ENCODE measurements around the gene TM9SF3.

Gene TM9SF3

GRCh38 chr10:96600337-96600736 is 13.5 kb upstream of the TM9SF3 start:
- DNase-seq, result no peak
- H2BK120ac ChIP-seq (ENCODE audit: insufficient read depth, low read length, poor library complexity), result no peak overlapping the region
- no peak overlapping the region for H2AK5ac ChIP-seq (ENCODE audit: low read length)
- no peak overlapping the region for H3K4me3 ChIP-seq (ENCODE audit: low read depth, low read length)
- H2BK12ac ChIP-seq (ENCODE audit: low read length), result no peak overlapping the region
- no peaks in the 10 kb centered on the region for H3K4me1 ChIP-seq (ENCODE audit: control insufficient read depth in 1 of 2, insufficient read depth in 2 of 2, low read length in 2 of 2)
- no peak overlapping the region for H4K12ac ChIP-seq (ENCODE audit: low read depth, low read length)
- peak overlapping the region; percentile 25 for H3K9ac ChIP-seq (ENCODE audit: low read length)
- H4K91ac ChIP-seq (ENCODE audit: low read depth, low read length), result no peak overlapping the region
- no peak overlapping the region for H3K18ac ChIP-seq (ENCODE audit: low read length)
- no peak overlapping the region for H4K8ac ChIP-seq (ENCODE audit: low read depth, low read length)
- no peak overlapping the region for H2BK5ac ChIP-seq (ENCODE audit: low read depth, low read length, poor library complexity)
- no peaks in the 10 kb centered on the region for H3K9me3 ChIP-seq (ENCODE audit: insufficient read depth, low read depth, low read length)
- no peaks in the 10 kb centered on the region for H3K79me2 ChIP-seq (ENCODE audit: control insufficient read depth, insufficient read depth, low read length, poor library complexity)
- H3K27ac ChIP-seq (ENCODE audit: low read depth, low read length), result no peak overlapping the region
- no peak overlapping the region for H3K4me2 ChIP-seq (ENCODE audit: low read length)
- H3K36me3 ChIP-seq (ENCODE audit: control insufficient read depth in 1 of 2, insufficient read depth in 2 of 2, low read length in 2 of 2), result no peaks in the 10 kb centered on the region
- no peaks in the 10 kb centered on the region for H3K27me3 ChIP-seq (ENCODE audit: insufficient read depth, low read length)
- peaks cover 2% of the 10 kb centered on the region for H3K79me1 ChIP-seq (ENCODE audit: low read length)
- H3K23ac ChIP-seq (ENCODE audit: low read length), result no peak overlapping the region
- no peak overlapping the region for H3K4ac ChIP-seq (ENCODE audit: low read depth, low read length)
- H2AFZ ChIP-seq (ENCODE audit: insufficient read depth, low read length, poor library complexity), result no peak overlapping the region
- no CpG with 5 or more reads among the region's 4 CpGs for WGBS (ENCODE audit: extremely low coverage, insufficient coverage, insufficient read length)
- no peak overlapping the region for H3K14ac ChIP-seq (ENCODE audit: low read length)

- no peak overlapping the region for H2BK5ac ChIP-seq (ENCODE audit: low read depth, low read length, poor library complexity)
- H3K27ac ChIP-seq (ENCODE audit: low read depth, low read length), result no peak overlapping the region
- DNase-seq, result no peak
- no peak overlapping the region for H2BK12ac ChIP-seq (ENCODE audit: low read length)
- no peak overlapping the region for H3K9ac ChIP-seq (ENCODE audit: low read length)
- no peak overlapping the region for H2BK120ac ChIP-seq (ENCODE audit: insufficient read depth, low read length, poor library complexity)
- H3K14ac ChIP-seq (ENCODE audit: low read length), result no peak overlapping the region
- H2AK5ac ChIP-seq (ENCODE audit: low read length), result no peak overlapping the region
- H3K18ac ChIP-seq (ENCODE audit: low read length), result no peak overlapping the region
- H3K23ac ChIP-seq (ENCODE audit: low read length), result no peak overlapping the region
- H2AFZ ChIP-seq (ENCODE audit: insufficient read depth, low read length, poor library complexity), result no peak overlapping the region
- no peak overlapping the region for H3K4ac ChIP-seq (ENCODE audit: low read depth, low read length)
- no peak overlapping the region for H4K91ac ChIP-seq (ENCODE audit: low read depth, low read length)
- H3K4me3 ChIP-seq (ENCODE audit: low read depth, low read length), result no peak overlapping the region
- H3K79me2 ChIP-seq (ENCODE audit: control insufficient read depth, insufficient read depth, low read length, poor library complexity), result no peaks in the 10 kb centered on the region
- no peak overlapping the region for H4K12ac ChIP-seq (ENCODE audit: low read depth, low read length)
- no peak overlapping the region for H3K4me2 ChIP-seq (ENCODE audit: low read length)
- WGBS (ENCODE audit: extremely low coverage, insufficient coverage, insufficient read length), result no CpG with 5 or more reads among the region's 4 CpGs
- no peaks in the 10 kb centered on the region for H3K27me3 ChIP-seq (ENCODE audit: insufficient read depth, low read length)
- H3K9me3 ChIP-seq (ENCODE audit: insufficient read depth, low read depth, low read length), result no peaks in the 10 kb centered on the region
- no peak overlapping the region for H4K8ac ChIP-seq (ENCODE audit: low read depth, low read length)
- no peaks in the 10 kb centered on the region for H3K4me1 ChIP-seq (ENCODE audit: control insufficient read depth in 1 of 2, insufficient read depth in 2 of 2, low read length in 2 of 2)
- no peaks in the 10 kb centered on the region for H3K36me3 ChIP-seq (ENCODE audit: control insufficient read depth in 1 of 2, insufficient read depth in 2 of 2, low read length in 2 of 2)
- H3K79me1 ChIP-seq (ENCODE audit: low read length), result peaks cover 2% of the 10 kb centered on the region
Observed at GRCh38 chr10:96598846-96599245, 12.0 kb upstream of the TM9SF3 start.

- Histone ChIP-seq H3K36me3 (ENCODE audit: control insufficient read depth in 1 of 2, insufficient read depth in 2 of 2, low read length in 2 of 2) (no peaks in the 10 kb centered on the region), H3K4me3 (ENCODE audit: low read depth, low read length) (no peak overlapping the region), H3K79me1 (ENCODE audit: low read length) (peaks cover 2% of the 10 kb centered on the region), H2BK120ac (ENCODE audit: insufficient read depth, low read length, poor library complexity) (no peak overlapping the region), H2AFZ (ENCODE audit: insufficient read depth, low read length, poor library complexity) (no peak overlapping the region), H3K27me3 (ENCODE audit: insufficient read depth, low read length) (no peaks in the 10 kb centered on the region), H3K23ac (ENCODE audit: low read length) (no peak overlapping the region), H4K91ac (ENCODE audit: low read depth, low read length) (no peak overlapping the region), H2BK12ac (ENCODE audit: low read length) (no peak overlapping the region), H2AK5ac (ENCODE audit: low read length) (no peak overlapping the region), H2BK5ac (ENCODE audit: low read depth, low read length, poor library complexity) (no peak overlapping the region), H3K9ac (ENCODE audit: low read length) (no peak overlapping the region), H3K4me1 (ENCODE audit: control insufficient read depth in 1 of 2, insufficient read depth in 2 of 2, low read length in 2 of 2) (no peaks in the 10 kb centered on the region), H3K27ac (ENCODE audit: low read depth, low read length) (no peak overlapping the region), H3K4ac (ENCODE audit: low read depth, low read length) (no peak overlapping the region), H3K18ac (ENCODE audit: low read length) (no peak overlapping the region), H3K9me3 (ENCODE audit: insufficient read depth, low read depth, low read length) (no peaks in the 10 kb centered on the region), H3K79me2 (ENCODE audit: control insufficient read depth, insufficient read depth, low read length, poor library complexity) (no peaks in the 10 kb centered on the region), H3K14ac (ENCODE audit: low read length) (no peak overlapping the region), H4K8ac (ENCODE audit: low read depth, low read length) (no peak overlapping the region), H4K12ac (ENCODE audit: low read depth, low read length) (no peak overlapping the region), H3K4me2 (ENCODE audit: low read length) (no peak overlapping the region)
- WGBS (ENCODE audit: extremely low coverage, insufficient coverage, insufficient read length), result no CpG with 5 or more reads among the region's 1 CpG
- peak in 1 of 2 donors; percentile 20 for DNase-seq
Observed at GRCh38 chr10:96596422-96597407, 9.9 kb upstream of the TM9SF3 start.

DNA sequence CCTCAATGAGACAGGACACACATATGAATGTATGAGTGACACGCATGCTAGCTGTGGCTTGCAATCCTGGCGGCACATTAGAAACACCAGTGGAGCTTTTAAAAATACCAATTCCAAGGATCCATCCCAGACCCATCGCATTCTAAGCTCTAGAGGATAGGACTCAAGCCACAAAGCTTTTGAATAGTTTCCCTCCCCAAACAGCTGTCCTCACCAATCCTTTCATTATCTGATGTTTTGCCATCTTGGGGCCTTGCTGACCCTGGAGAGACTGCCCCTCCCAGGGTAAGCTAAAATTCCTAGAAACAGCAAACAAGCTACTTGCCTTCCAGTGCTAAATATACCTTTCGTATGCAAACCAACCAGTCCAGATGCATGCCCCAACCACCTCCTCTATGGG is 8.9 kb upstream of the TM9SF3 start:
- H2AFZ ChIP-seq (ENCODE audit: insufficient read depth, low read length, poor library complexity), result no peak overlapping the region
- H2BK12ac ChIP-seq (ENCODE audit: low read length), result no peak overlapping the region
- H3K14ac ChIP-seq (ENCODE audit: low read length), result no peak overlapping the region
- H3K4me1 ChIP-seq (ENCODE audit: control insufficient read depth in 1 of 2, insufficient read depth in 2 of 2, low read length in 2 of 2), result no peaks in the 10 kb centered on the region
- H3K18ac ChIP-seq (ENCODE audit: low read length), result no peak overlapping the region
- H2BK120ac ChIP-seq (ENCODE audit: insufficient read depth, low read length, poor library complexity), result no peak overlapping the region
- no peak overlapping the region for H3K23ac ChIP-seq (ENCODE audit: low read length)
- no peaks in the 10 kb centered on the region for H3K79me2 ChIP-seq (ENCODE audit: control insufficient read depth, insufficient read depth, low read length, poor library complexity)
- H3K4me2 ChIP-seq (ENCODE audit: low read length), result no peak overlapping the region
- no peak for DNase-seq
- H2AK5ac ChIP-seq (ENCODE audit: low read length), result no peak overlapping the region
- H2BK5ac ChIP-seq (ENCODE audit: low read depth, low read length, poor library complexity), result no peak overlapping the region
- no peak overlapping the region for H3K4ac ChIP-seq (ENCODE audit: low read depth, low read length)
- no peaks in the 10 kb centered on the region for H3K27me3 ChIP-seq (ENCODE audit: insufficient read depth, low read length)
- no peak overlapping the region for H4K8ac ChIP-seq (ENCODE audit: low read depth, low read length)
- H3K79me1 ChIP-seq (ENCODE audit: low read length), result peaks cover 2% of the 10 kb centered on the region
- no peak overlapping the region for H4K12ac ChIP-seq (ENCODE audit: low read depth, low read length)
- H3K4me3 ChIP-seq (ENCODE audit: low read depth, low read length), result no peak overlapping the region
- H3K9me3 ChIP-seq (ENCODE audit: insufficient read depth, low read depth, low read length), result no peaks in the 10 kb centered on the region
- H3K9ac ChIP-seq (ENCODE audit: low read length), result no peak overlapping the region
- no peaks in the 10 kb centered on the region for H3K36me3 ChIP-seq (ENCODE audit: control insufficient read depth in 1 of 2, insufficient read depth in 2 of 2, low read length in 2 of 2)
- H4K91ac ChIP-seq (ENCODE audit: low read depth, low read length), result no peak overlapping the region
- no CpG with 5 or more reads among the region's 4 CpGs for WGBS (ENCODE audit: extremely low coverage, insufficient coverage, insufficient read length)
- H3K27ac ChIP-seq (ENCODE audit: low read depth, low read length), result no peak overlapping the region
